Aorta (tissue), 5 donors: ENCODE data around the gene PSMA8. TPM values are rescaled to one million over a fixed set of nuclear protein-coding genes. Genes with fewer than 3 reads are reported as not detected.

Experiments
- ATAC-seq: fragments of 200-7000 bp; cut with Tn5 transposase; one replicate; pipeline ENCODE4 v1.9.1; 2022; ENCODE audit warnings: moderate library complexity; ENCODE audit not compliant: low FRiP score
- DNase-seq, 2 donors: peaks; one replicate each; pipeline ENCODE4 v3.0.0-alpha.2; 2020
- H3K27ac ChIP-seq, 2 donors: one replicate each; pipeline ENCODE4 v1.5.1; 2013; ENCODE audit warnings: low read length in 2 of 2, mild to moderate bottlenecking in 2 of 2, moderate library complexity in 2 of 2, control low read depth in 1 of 2, inconsistent platforms in 1 of 2, low read depth in 1 of 2
- H3K27me3 ChIP-seq, 2 donors: one replicate each; pipeline ENCODE4 v1.6.1; 2013; ENCODE audit warnings: control low read depth in 1 of 2, low read length in 1 of 2, mild to moderate bottlenecking in 1 of 2, moderate library complexity in 1 of 2; ENCODE audit not compliant: insufficient read depth in 2 of 2, control insufficient read depth in 1 of 2
- H3K36me3 ChIP-seq, 2 donors: one replicate each; pipeline ENCODE4 v1.6.1; 2013; ENCODE audit warnings: control low read depth in 1 of 2, low read length in 1 of 2, mild to moderate bottlenecking in 1 of 2; ENCODE audit not compliant: insufficient read depth in 2 of 2, control insufficient read depth in 1 of 2
- H3K4me1 ChIP-seq, 2 donors: one replicate each; pipeline ENCODE4 v1.6.1; 2013; ENCODE audit warnings: low read length in 2 of 2, control low read depth in 1 of 2, mild to moderate bottlenecking in 1 of 2, moderate library complexity in 1 of 2; ENCODE audit not compliant: insufficient read depth in 2 of 2, control insufficient read depth in 1 of 2
- H3K4me3 ChIP-seq, 2 donors: one replicate each; pipeline ENCODE4 v1.5.1; 2013; ENCODE audit warnings: low read length in 2 of 2, control low read depth in 1 of 2, mild to moderate bottlenecking in 1 of 2
- H3K9me3 ChIP-seq: one replicate; pipeline ENCODE4 v1.6.1; 2013; ENCODE audit warnings: mild to moderate bottlenecking, low read length; ENCODE audit not compliant: control insufficient read depth
- WGBS, 2 donors: extraction: QIAGEN DNeasy Blood & Tissue Kit; methylation state at CpG; one replicate each; pipeline ENCODE4 v1.1.7; 2013; 5-methylcytosine and 5-hydroxymethylcytosine counted together
- intact Hi-C, 2 donors: fragments of 100-400 bp; cut with DNase I; formaldehyde crosslinking; loops; one replicate each; pipeline versions ENCODE4 v1.14.2 to v1.15.0; 2022
- long read RNA-seq, 2 donors: library from polyadenylated mRNA; unstranded; transcript quantifications; one replicate each; pipeline ENCODE4 v2.0.0, GENCODE V29; 2020 to 2021
- polyA plus RNA-seq, 2 donors: library from polyadenylated mRNA; stranded (reverse); fragments of 200-250 nt; gene quantifications; one replicate each; pipeline ENCODE4 v1.2.3, GENCODE V29; 2013
- total RNA-seq, 2 donors: library from RNA; stranded (reverse); fragmentation: NEBNext Ultra II Directional; extraction: Animal tissue kit (Norgen Biotek cat#: 25700); gene quantifications; one replicate each; pipeline ENCODE4 v1.2.1, GENCODE V29; 2021
- donor health status: healthy with polysubstance abuse.
- donor health status: Bipolar disorder and iron deficiency.
- donor health status: DM: no; HTN: no; CAD: no.
- donor health status: DM: no; HTN: no; CAD: no.
- donor health status: DM: yes; HTN: yes; CAD: no.

PSMA8 gene
- total RNA-seq (not detected), polyA plus RNA-seq (not detected)
- long read RNA-seq, donor 1, result 0 reads
- long read RNA-seq, donor 2, result 0 reads

DNA sequence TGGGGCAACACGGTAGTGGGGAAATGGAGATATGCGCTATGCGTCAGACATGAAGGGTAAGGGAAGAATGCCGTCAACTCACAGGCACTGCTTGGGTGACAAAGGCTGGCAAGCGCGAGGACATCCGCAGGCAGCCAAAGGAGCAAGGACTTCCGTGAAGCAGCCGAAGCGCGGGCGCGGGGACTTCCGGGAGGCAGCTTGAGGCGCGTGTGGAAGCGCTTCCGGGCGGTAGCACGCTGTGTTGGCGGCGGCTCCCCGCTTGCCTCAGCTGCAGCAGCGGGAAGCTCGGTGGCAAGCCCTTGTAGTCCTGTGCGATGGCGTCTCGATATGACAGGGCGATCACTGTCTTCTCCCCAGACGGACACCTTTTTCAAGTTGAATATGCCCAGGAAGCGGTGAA is at the start of gene PSMA8:
Gene PSMA8 (plus strand): TSS at position 218 of the 400 bp plus-strand sequence. CDS start 97 bp downstream, at position 315.
- DNase-seq (peak; percentile 54 to 78), ATAC-seq (no peak)
- H3K27me3 ChIP-seq, result peaks cover 0 to 2% of the 10 kb centered on the region in 2 donors
- no peaks in the 10 kb centered on the region for H3K4me1 ChIP-seq
- H3K4me3 ChIP-seq, result no peak within 1 kb of the TSS
- H3K27ac ChIP-seq, result no peak within 1 kb of the TSS
- H3K36me3 ChIP-seq, result no peaks in the 10 kb centered on the region
- 47 to 61% methylated on average over 31 of the region's 31 CpGs for WGBS, 2 donors
- intact Hi-C loops, result no loop called here
- peaks cover 5% of the 10 kb centered on the region for H3K9me3 ChIP-seq

DNA sequence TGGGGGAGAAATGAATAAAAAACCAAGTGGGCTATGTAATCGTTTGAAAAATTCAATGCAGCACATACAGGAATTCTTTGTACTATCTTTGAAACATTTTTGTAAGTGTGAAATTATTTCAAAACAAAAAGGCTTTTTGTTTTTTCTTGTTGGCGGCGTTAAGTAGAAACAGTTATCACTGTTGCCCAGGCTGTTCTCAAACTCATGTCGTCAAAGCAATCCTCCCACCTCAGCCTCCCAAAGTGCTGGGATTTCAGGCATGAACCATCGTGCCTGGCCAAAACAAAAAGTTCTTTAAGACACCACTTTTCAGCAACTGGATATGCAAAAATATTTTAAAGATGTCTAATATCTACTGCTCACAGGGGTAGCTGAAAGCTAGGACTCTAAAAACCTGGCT is 48.6 kb upstream of the PSMA8 start:
- H3K9me3 ChIP-seq, result no peaks in the 10 kb centered on the region
- H3K27ac ChIP-seq, result no peak overlapping the region
- ATAC-seq (no peak), DNase-seq (no peak)
- no peaks in the 10 kb centered on the region for H3K36me3 ChIP-seq
- 85% methylated on average over 5 of the region's 5 CpGs for WGBS, 2 donors
- H3K4me3 ChIP-seq, result no peak overlapping the region
- H3K4me1 ChIP-seq, result no peaks in the 10 kb centered on the region
- H3K27me3 ChIP-seq, result no peaks in the 10 kb centered on the region
- intact Hi-C loops, result loop anchor here (5.0 to 10.0 kb wide), 2 partner anchors 137 to 570 kb away; no protein-coding TSS in a partner anchor

DNA sequence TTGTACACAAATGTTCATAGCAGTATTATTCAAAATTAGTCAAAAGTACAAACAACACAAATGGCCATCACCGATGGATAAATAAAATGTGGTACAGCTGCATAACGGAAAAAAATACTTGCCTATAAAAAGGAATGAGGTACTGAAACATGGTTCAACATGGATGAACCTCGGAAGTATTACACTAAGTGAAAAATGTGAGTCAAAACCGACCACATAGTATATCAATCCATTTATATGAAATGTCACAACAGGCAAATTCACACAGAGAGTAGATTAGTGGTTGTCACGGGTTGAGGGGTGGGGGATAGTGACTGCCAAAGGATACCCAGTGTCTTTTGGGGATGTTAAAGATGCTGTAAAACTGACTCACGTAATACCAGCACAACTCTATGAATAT is 46.7 kb upstream of the PSMA8 start:
- no peaks in the 10 kb centered on the region for H3K27me3 ChIP-seq
- H3K27ac ChIP-seq, result no peak overlapping the region
- intact Hi-C loops, result loop anchor here (5.0 to 10.0 kb wide), 2 partner anchors 135 to 568 kb away; no protein-coding TSS in a partner anchor
- no peaks in the 10 kb centered on the region for H3K9me3 ChIP-seq
- ATAC-seq, result no peak
- 91 to 93% methylated on average over 6 of the region's 6 CpGs for WGBS, 2 donors
- H3K36me3 ChIP-seq, result no peaks in the 10 kb centered on the region
- no peak overlapping the region for H3K4me3 ChIP-seq
- DNase-seq, result no peak
- H3K4me1 ChIP-seq, result no peaks in the 10 kb centered on the region

DNA sequence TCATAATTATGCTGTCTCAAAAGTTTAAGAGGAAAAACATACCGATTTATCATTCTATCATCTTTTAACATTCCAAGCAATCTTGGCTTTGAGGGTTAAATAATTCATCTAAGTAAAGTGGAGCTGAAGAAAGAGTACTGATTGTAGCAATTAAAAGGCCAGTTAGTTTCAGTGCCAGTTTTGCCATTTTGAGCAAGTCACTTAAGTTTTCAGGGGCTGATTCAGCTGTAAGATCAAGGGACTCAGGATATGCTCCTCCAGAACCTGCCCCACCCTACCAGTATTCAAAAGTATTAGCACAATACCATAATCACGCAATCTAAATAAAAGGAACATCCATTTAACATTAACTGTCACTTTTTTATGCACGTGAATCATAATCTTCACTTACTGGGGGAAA is 45.2 kb upstream of the PSMA8 start:
- Histone ChIP-seq H3K27me3 (no peaks in the 10 kb centered on the region), H3K4me1 (no peaks in the 10 kb centered on the region), H3K27ac (no peak overlapping the region), H3K9me3 (no peaks in the 10 kb centered on the region), H3K36me3 (no peaks in the 10 kb centered on the region), H3K4me3 (peak overlapping the region in 1 of 2 donors; percentile 20)
- WGBS, 2 donors, result 43 to 45% methylated on average over 3 of the region's 3 CpGs
- ATAC-seq, result no peak
- no peak for DNase-seq
- intact Hi-C loops, result loop anchor here (5.0 to 10.0 kb wide), 2 partner anchors 134 to 566 kb away; no protein-coding TSS in a partner anchor

DNA sequence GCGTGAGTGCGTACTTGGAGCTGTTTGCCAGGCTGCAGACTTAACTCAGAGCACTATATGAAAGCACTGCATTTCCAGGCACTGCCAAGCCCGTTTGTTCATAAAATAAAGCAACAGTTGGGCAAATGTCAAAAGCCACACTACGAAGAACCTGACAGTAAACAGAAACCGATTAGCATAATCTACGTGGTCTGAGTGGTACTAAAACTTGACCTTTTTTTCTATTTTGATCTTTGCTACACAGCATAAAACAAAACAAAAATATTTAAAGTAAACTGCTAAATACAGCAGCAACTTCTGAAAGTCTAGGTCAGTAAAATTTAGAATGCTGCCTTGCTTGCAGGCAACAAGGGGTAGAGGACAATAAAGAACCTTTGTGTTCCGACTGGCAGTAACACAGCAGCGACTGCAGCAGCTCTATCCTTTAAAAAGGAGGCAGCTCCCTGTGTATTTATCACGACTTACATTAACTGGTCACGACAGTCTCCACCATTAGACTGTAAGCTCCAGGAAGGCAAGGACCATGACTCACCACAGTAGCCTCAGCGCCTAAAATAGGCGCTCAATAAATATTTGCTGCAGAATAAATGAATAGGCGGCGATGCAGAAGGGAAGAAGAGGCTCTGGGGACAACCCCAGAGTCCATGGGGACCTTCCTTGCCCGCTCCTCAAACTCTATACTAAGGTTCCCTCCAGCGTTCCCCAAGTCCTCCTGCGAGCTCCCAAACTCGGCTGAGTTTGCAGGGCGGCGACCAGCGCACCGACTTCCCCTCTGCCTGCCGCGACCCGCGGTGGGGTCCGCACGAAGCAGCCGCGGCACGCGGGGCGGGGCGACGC is 44.2 kb upstream of the PSMA8 start:
- 1 to 2% methylated on average over 34 to 35 of the region's 35 CpGs for WGBS, 2 donors
- H3K27me3 ChIP-seq, result no peaks in the 10 kb centered on the region
- H3K9me3 ChIP-seq, result no peaks in the 10 kb centered on the region
- H3K4me1 ChIP-seq, result no peaks in the 10 kb centered on the region
- peak overlapping the region; percentile 43 to 87 for H3K4me3 ChIP-seq
- no peak for ATAC-seq
- H3K36me3 ChIP-seq, result no peaks in the 10 kb centered on the region
- H3K27ac ChIP-seq, result peak overlapping the region; percentile 91 to 95
- intact Hi-C loops, result loop anchor here (5.0 to 10.0 kb wide), 3 partner anchors 133 to 565 kb away; partner anchors contain the start of gene TAF4B (in 1 of the 2)
- DNase-seq, result no peak

DNA sequence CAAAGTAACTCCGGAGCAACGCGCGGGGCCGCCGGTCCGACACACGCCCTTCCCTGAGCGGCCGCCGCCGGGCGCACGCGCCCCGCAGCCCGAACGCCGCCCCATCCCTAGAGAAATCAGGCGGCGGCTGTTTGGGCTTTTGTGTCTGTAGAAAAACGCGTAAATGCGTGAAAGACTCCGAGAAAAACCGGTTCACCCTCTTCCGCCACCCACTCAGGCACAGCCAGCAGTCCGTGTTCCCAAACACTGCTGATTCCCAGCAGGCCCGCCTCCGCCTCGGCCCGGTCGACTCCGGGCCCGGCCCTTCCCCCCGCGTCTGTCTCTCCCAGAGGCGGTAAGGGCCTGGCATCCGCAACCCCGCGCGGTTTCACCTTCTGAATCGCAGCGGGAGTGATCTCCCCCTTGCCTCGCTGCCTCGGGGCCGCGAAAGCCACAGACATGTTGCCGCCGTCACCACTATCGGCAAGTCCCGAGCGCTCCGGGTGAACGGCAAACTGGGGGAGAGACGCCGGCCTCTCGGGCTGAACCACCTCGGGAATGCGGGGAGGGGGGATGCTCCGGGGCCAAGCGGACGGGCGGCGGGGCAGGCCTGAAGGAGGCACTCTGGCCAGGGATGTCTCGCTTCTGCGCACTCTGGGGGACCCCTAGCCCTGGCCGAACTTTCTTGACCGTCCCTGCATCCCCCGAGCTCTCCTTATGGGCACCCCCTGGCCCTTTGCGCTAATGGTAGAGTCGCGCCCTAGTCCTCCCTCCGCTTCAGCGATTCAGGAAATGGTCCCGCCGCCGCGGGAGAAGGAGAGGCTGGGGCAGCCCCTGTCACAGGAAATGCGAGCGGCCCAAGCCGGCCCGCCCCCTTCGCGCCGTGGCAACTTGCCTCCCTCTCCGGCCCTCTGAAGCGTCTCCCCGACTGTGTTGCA is 43.3 kb upstream of the PSMA8 start, which contains the start of gene SS18:
Gene SS18 (minus strand): TSS at position 484 of the 917 bp plus-strand sequence. CDS start 44 bp downstream, at position 440.
- H3K9me3 ChIP-seq, result no peaks in the 10 kb centered on the region
- H3K4me3 ChIP-seq, result peak within 1 kb of the TSS; percentile 43 to 87
- 0 to 1% methylated on average over 85 to 89 of the region's 89 CpGs for WGBS, 2 donors
- no peaks in the 10 kb centered on the region for H3K36me3 ChIP-seq
- no peaks in the 10 kb centered on the region for H3K27me3 ChIP-seq
- peak within 1 kb of the TSS; percentile 91 to 95 for H3K27ac ChIP-seq
- DNase-seq (peak; percentile 97 to 98), ATAC-seq (peak; percentile 98)
- H3K4me1 ChIP-seq, result no peaks in the 10 kb centered on the region
- intact Hi-C loops, result loop anchor here in 1 of 2 donors (5.0 kb wide), 1 partner anchor 137 kb away; the partner anchor contains the start of gene TAF4B

DNA sequence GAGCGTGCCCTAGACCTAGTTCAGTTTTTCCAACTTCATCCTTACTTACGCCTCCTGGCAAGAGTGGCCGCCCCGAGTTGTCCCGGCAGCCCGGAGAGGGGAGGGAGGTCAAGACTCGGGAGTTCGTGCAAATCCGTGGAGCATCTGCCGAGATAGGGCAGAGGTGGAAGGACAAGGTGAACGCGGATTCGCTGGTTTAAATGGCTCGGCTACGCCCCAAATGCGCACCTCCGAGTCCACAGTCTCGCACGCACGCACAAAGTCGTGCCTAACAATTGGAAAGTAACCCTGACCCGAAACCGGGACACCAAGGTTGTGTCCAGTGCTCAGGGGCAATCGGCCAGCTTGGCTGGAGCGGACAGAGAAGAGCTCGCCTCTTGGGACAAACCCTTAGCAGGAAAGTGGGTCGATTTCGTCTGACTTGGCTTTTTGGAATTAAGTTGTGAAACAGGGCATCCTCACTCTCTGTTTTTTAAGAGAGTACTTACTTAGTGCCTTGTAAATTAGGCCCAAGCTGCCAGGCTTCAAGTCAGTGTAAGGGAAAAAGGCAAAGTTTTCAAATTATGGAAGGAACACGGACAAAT is 42.5 kb upstream of the PSMA8 start:
- 1 to 2% methylated on average over 29 of the region's 29 CpGs for WGBS, 2 donors
- ATAC-seq, result peak; percentile 50
- peak; percentile 73 to 81 for DNase-seq
- no peaks in the 10 kb centered on the region for H3K9me3 ChIP-seq
- no peaks in the 10 kb centered on the region for H3K4me1 ChIP-seq
- intact Hi-C loops, result loop anchor here in 1 of 2 donors (5.0 kb wide), 1 partner anchor 136 kb away; the partner anchor contains the start of gene TAF4B
- peak overlapping the region; percentile 30 to 32 for H3K4me3 ChIP-seq
- H3K27ac ChIP-seq, result peak overlapping the region in 1 of 2 donors; percentile 91
- no peaks in the 10 kb centered on the region for H3K27me3 ChIP-seq
- H3K36me3 ChIP-seq, result no peaks in the 10 kb centered on the region

DNA sequence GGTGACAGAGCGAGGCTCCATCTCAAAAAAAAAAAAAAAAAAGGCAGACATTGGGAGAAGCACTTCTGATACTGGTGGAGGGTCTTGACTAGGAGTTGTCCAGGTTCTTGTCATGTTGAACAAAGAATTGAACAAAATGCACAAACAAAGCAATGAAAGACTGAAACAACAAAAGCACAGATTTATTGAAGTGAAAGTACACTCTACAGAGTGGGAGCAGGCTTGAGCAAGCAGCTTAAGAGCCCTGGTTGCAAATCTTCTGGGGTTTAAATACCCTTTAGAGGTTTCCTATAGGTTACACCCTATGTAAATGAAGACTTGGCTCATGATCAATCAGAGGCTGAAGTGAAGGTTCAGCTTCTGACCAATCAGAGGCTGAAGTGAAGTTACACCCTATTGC is 36.8 kb upstream of the PSMA8 start:
- 100% methylated on average over 1 of the region's 1 CpG for WGBS, 2 donors
- no peaks in the 10 kb centered on the region for H3K4me1 ChIP-seq
- ATAC-seq (no peak), DNase-seq (no peak)
- H3K36me3 ChIP-seq, result no peaks in the 10 kb centered on the region
- intact Hi-C loops, result no loop called here
- no peak overlapping the region for H3K4me3 ChIP-seq
- no peaks in the 10 kb centered on the region for H3K9me3 ChIP-seq
- no peaks in the 10 kb centered on the region for H3K27me3 ChIP-seq
- H3K27ac ChIP-seq, result no peak overlapping the region
